ENCODE data around the gene PRSS2.
"Not testable (repeated sequence)": the region's sequence is repeated elsewhere in the genome, so short reads cannot be mapped to it uniquely, and the experiment has no call there.

DNA sequence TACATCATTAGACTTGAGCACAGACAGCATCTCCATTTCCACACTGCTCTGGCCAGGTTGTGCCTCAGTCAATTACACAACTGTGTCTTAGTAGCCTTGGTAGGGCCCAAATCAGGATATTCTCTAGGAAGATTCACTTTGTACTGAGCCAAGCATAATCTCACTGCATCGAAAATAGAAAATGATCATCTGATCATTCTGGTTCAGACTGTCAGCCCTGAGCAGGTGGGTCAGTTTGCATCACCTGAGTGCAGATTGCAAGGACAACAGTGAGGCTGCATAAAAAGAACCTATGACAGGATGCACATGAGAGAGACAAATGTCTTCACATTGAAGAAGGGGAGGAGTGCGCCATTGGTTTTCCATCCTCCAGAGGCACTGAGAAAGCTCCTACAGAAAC lies 22.4 kb upstream of the PRSS2 start:
- not testable (repeated sequence) for TF ChIP-seq CTCF, POLR2A, EP300 (IDR thresholded peaks at IDR 0.05)

Measured in tibial nerve (tissue), 4 donors.